ENCODE data around the gene RCAN1. TPM values are rescaled to one million over a fixed set of nuclear protein-coding genes. Genes with fewer than 3 reads are reported as not detected.

The RCAN1 gene
- total and polyA plus RNA-seq, 11 donors, result 33.7 to 102 (median 57.6) TPM

DNA sequence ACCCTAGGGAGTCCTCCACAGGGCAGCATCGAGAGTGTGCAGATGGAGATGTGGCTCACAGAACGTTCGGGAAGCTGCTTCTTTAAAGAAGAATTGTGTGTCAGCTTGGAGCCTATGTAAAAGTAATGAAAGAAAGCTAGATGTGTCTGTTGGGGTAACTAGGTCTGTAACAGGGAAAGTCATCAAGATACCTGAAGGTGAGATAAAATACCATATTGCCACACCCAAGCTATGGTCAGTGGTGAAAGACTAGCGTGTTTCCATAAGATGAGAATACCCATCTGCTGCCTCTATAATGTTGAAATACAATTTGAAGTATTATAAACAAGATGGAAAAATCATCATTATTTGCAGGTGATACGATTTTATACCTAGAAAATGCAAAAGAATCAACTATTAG is 17.5 kb downstream of the RCAN1 start:
- 86 to 92% (median 88%) methylated on average over 5 of the region's 5 CpGs for WGBS, 4 donors
- Histone ChIP-seq H3K27ac (no peak overlapping the region), H3K27me3 (no peaks in the 10 kb centered on the region), H3K9me3 (no peaks in the 10 kb centered on the region), H3K36me3 (no peaks in the 10 kb centered on the region), H3K4me3 (no peak overlapping the region), H3K4me1 (peaks cover 2 to 52% (median 26%) of the 10 kb centered on the region in 12 donors)
- DNase-seq (no peak), ATAC-seq (no peak)
- TF ChIP-seq CTCF (IDR thresholded peaks at IDR 0.05) (no peak), POLR2A (IDR thresholded peaks at IDR 0.05) (no peak)
- intact Hi-C loops (cut with DNase I), result loop anchor here in 3 of 10 donors (5.0 to 10.0 kb wide), 2 partner anchors 75 to 673 kb away; no protein-coding TSS in a partner anchor

GRCh38 chr21:34596561-34597271 is 18.2 kb downstream of the RCAN1 start:
- Histone ChIP-seq H3K27me3 (no peaks in the 10 kb centered on the region), H3K4me1 (peaks cover 7 to 58% (median 32%) of the 10 kb centered on the region in 12 donors), H3K36me3 (no peaks in the 10 kb centered on the region), H3K4me3 (no peak overlapping the region), H3K27ac (no peak overlapping the region), H3K9me3 (no peaks in the 10 kb centered on the region)
- no peak for TF ChIP-seq CTCF (IDR thresholded peaks at IDR 0.05)
- no peak for TF ChIP-seq POLR2A (IDR thresholded peaks at IDR 0.05)
- no peak for DNase-seq
- ATAC-seq, result no peak
- WGBS, 4 donors, result 89 to 91% (median 90%) methylated on average over 18 of the region's 18 CpGs
- intact Hi-C loops (cut with DNase I), result loop anchor here in 3 of 10 donors (5.0 to 10.0 kb wide), 2 partner anchors 74 to 672 kb away; no protein-coding TSS in a partner anchor

DNA sequence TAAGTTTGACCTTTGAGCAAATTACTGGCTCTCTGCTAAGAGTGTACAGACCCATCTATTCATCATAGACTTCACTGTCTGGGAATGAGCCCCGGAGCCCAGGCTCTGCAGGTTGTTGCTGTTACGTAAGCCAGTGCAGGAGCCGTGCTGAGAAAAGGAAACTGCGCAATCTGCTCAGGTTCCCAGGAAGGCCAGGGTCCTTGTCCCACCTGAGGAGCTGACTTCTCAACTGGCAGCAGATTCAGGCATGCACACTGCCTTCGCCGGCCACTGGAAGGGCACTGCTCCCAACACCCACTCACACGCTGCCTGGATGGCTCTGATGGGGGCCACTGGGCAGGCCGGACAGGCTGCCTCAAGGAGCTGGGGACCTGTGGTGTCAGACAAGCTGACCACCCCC is 19.5 kb downstream of the RCAN1 start:
- Histone ChIP-seq H3K27ac (peak overlapping the region in 3 of 12 donors; percentile 22 to 47 (median 26)), H3K9me3 (no peaks in the 10 kb centered on the region), H3K27me3 (no peaks in the 10 kb centered on the region), H3K36me3 (no peaks in the 10 kb centered on the region), H3K4me1 (peaks cover 8 to 70% (median 35%) of the 10 kb centered on the region in 12 donors), H3K4me3 (no peak overlapping the region)
- 59 to 74% (median 67%) methylated on average over 5 to 8 of the region's 8 CpGs for WGBS, 4 donors
- intact Hi-C loops (cut with DNase I), result loop anchor here in 3 of 10 donors (5.0 to 10.0 kb wide), 2 partner anchors 73 to 671 kb away; no protein-coding TSS in a partner anchor
- no peak for TF ChIP-seq POLR2A (IDR thresholded peaks at IDR 0.05)
- no peak for TF ChIP-seq CTCF (IDR thresholded peaks at IDR 0.05)
- no peak for DNase-seq
- no peak for ATAC-seq

- peaks cover 8 to 71% (median 38%) of the 10 kb centered on the region in 12 donors for H3K4me1 ChIP-seq
- intact Hi-C loops (cut with DNase I), result loop anchor here in 3 of 10 donors (5.0 to 10.0 kb wide), 2 partner anchors 72 to 670 kb away; no protein-coding TSS in a partner anchor
- ATAC-seq (no peak), DNase-seq (no peak)
- H3K27ac ChIP-seq, result peak overlapping the region in 3 of 12 donors; percentile 27 to 85 (median 60)
- H3K27me3 ChIP-seq, result no peaks in the 10 kb centered on the region
- no peaks in the 10 kb centered on the region for H3K9me3 ChIP-seq
- no peaks in the 10 kb centered on the region for H3K36me3 ChIP-seq
- TF ChIP-seq POLR2A (IDR thresholded peaks at IDR 0.05) (no peak), CTCF (IDR thresholded peaks at IDR 0.05) (no peak)
- H3K4me3 ChIP-seq, result no peak overlapping the region
- WGBS, 4 donors, result 88 to 97% (median 94%) methylated on average over 5 to 8 of the region's 8 CpGs
These were observed 20.2 kb downstream of the RCAN1 start for GRCh38 chr21:34594566-34595234.
